Adrenal gland (tissue), 12 donors: ENCODE results near the gene TPCN1. TPM values are rescaled to one million over a fixed set of nuclear protein-coding genes. Genes with fewer than 3 reads are reported as not detected.

Source experiments
- DNase-seq, 7 donors: peaks; one replicate each; pipeline ENCODE4 v3.0.0-alpha.2; 2019 to 2020
- H3K27ac ChIP-seq, 5 donors: fragments of 200-600 bp; sonication (generic) in 4 of 5; 1 replicate in 3 of 5; 2 replicates in 2 of 5; pipeline versions ENCODE4 v1.5.1 to v1.8.0; 2016 to 2020; ENCODE audit warnings: mild to moderate bottlenecking in 1 of 5
- H3K27me3 ChIP-seq: fragments of 200-600 bp; 2 replicates; pipeline ENCODE4 v1.8.0; 2021
- H3K36me3 ChIP-seq, 2 donors: fragments of 200-600 bp; replicated peaks in 1 of 2; 1 replicate in 1 of 2; 2 replicates in 1 of 2; pipeline versions ENCODE4 v1.5.1 to v1.8.0; 2018 to 2022
- H3K4me1 ChIP-seq, 2 donors: fragments of 200-600 bp; replicated peaks in 1 of 2; 1 replicate in 1 of 2; 2 replicates in 1 of 2; pipeline versions ENCODE4 v1.5.1 to v1.8.0; 2018 to 2021
- H3K4me3 ChIP-seq, 4 donors: fragments of 200-600 bp; sonication (generic) in 3 of 4; one replicate each; pipeline ENCODE4 v1.5.1; 2016 to 2018
- H3K9me3 ChIP-seq, 3 donors: fragments of 200-600 bp; sonication (generic) in 1 of 3; replicated peaks in 1 of 3; 1 replicate in 2 of 3; 2 replicates in 1 of 3; pipeline versions ENCODE4 v1.5.1 to v1.8.0; 2016 to 2021
- CTCF ChIP-seq, 6 experiments: fragments of 450-650 bp in 4 of 6; fragments of 200-600 bp in 2 of 6; sonication (generic) in 1 of 6; IDR thresholded peaks; 1 replicate in 5 of 6; 2 replicates in 1 of 6; pipeline versions ENCODE4 v1.5.1 to v1.8.0; 2016 to 2021; ENCODE audit warnings: antibody characterized with exemption in 6 of 6, mild to moderate bottlenecking in 2 of 6, moderate library complexity in 1 of 6
- POLR2A ChIP-seq, 2 donors: fragments of 450-650 bp; IDR thresholded peaks; one replicate each; pipeline ENCODE4 v1.6.1; 2017; ENCODE audit warnings: antibody characterized with exemption in 2 of 2, mild to moderate bottlenecking in 2 of 2, moderate library complexity in 1 of 2
- WGBS, 4 donors: extraction: QIAGEN DNeasy Blood & Tissue Kit in 2 of 4; methylation state at CpG; one replicate each; pipeline versions ENCODE4 v1.1.5 to v1.1.7; 2013 to 2017; 5-methylcytosine and 5-hydroxymethylcytosine counted together
- intact Hi-C, 2 donors: fragments of 100-400 bp; cut with DNase I; formaldehyde crosslinking; loops; one replicate each; pipeline versions ENCODE4 v1.14.1 to v1.15.0; 2022 to 2023
- polyA plus RNA-seq, 3 donors: library from polyadenylated mRNA; stranded (reverse); fragments of 200-250 nt in 2 of 3; fragments of 350-450 nt in 1 of 3; fragmentation: Illumina TruSeq in 1 of 3; extraction: RNeasy Lipid Tissue Mini Kit (QIAGEN cat#74804) in 1 of 3; gene quantifications; one replicate each; pipeline ENCODE4 v1.2.3, GENCODE V29; 2013 to 2014
- total RNA-seq, 9 donors: library from RNA; depleted of rRNA in 4 of 9; stranded (reverse); fragments of >200 nt in 4 of 9; fragments of 120-200 nt in 1 of 9; fragmentation: NEBNext Ultra II Directional in 1 of 9; extraction: Animal tissue kit (Norgen Biotek cat#: 25700) in 1 of 9; gene quantifications; one replicate each; pipeline versions ENCODE4 v1.1.0 to v1.2.4, GENCODE V29; 2013 to 2023
- donor health status: healthy with polysubstance abuse.
- donor health status: Bipolar disorder and iron deficiency.
- donor health status: DM: yes; HTN: yes; CAD: no.
- donor health status: DM: no; HTN: no; CAD: no.
- donor health status: DM: no; HTN: no; CAD: no.
- donor health status: DM: yes; HTN: yes; CAD: no.

Gene TPCN1
- total and polyA plus RNA-seq, 12 donors: 21.2 to 198 (median 80.9) TPM

- H3K4me3 ChIP-seq: no peak overlapping the region
- peaks cover 17 to 23% of the 10 kb centered on the region in 2 donors for H3K4me1 ChIP-seq
- TF ChIP-seq CTCF (IDR thresholded peaks at IDR 0.05) (no peak), POLR2A (IDR thresholded peaks at IDR 0.05) (no peak)
- no peaks in the 10 kb centered on the region for H3K9me3 ChIP-seq
- H3K27me3 ChIP-seq: no peaks in the 10 kb centered on the region
- DNase-seq: no peak
- H3K36me3 ChIP-seq: no peaks in the 10 kb centered on the region
- intact Hi-C loops: loop anchor here in 1 of 2 donors (10.0 kb wide), 1 partner anchor 87 kb away; no protein-coding TSS in a partner anchor
- H3K27ac ChIP-seq: peak overlapping the region in 1 of 5 donors; percentile 82
- WGBS, 4 donors: 69 to 78% (median 76%) methylated on average over 6 of the region's 6 CpGs
Measured at GRCh38 chr12:113207613-113208040, 13.6 kb upstream of the TPCN1 start.

GRCh38 chr12:113208041-113208934 is 13.0 kb upstream of the TPCN1 start:
- H3K9me3 ChIP-seq: no peaks in the 10 kb centered on the region
- TF ChIP-seq CTCF (IDR thresholded peaks at IDR 0.05) (no peak), POLR2A (IDR thresholded peaks at IDR 0.05) (no peak)
- 57 to 63% (median 62%) methylated on average over 10 of the region's 10 CpGs for WGBS, 4 donors
- peak overlapping the region in 4 of 5 donors; percentile 14 to 82 (median 42) for H3K27ac ChIP-seq
- intact Hi-C loops: loop anchor here in 1 of 2 donors (10.0 kb wide), 1 partner anchor 87 kb away; no protein-coding TSS in a partner anchor
- peaks cover 17 to 23% of the 10 kb centered on the region in 2 donors for H3K4me1 ChIP-seq
- H3K27me3 ChIP-seq: no peaks in the 10 kb centered on the region
- DNase-seq: peak in 4 of 7 donors; percentile 59 to 80 (median 74)
- no peak overlapping the region for H3K4me3 ChIP-seq
- H3K36me3 ChIP-seq: no peaks in the 10 kb centered on the region

GRCh38 chr12:113211160-113211559 is 10.1 kb upstream of the TPCN1 start:
- no peaks in the 10 kb centered on the region for H3K36me3 ChIP-seq
- WGBS, 4 donors: 91 to 97% (median 94%) methylated on average over 6 of the region's 6 CpGs
- intact Hi-C loops: no loop called here
- H3K27ac ChIP-seq: no peak overlapping the region
- no peaks in the 10 kb centered on the region for H3K9me3 ChIP-seq
- H3K4me1 ChIP-seq: peaks cover 21 to 31% of the 10 kb centered on the region in 2 donors
- H3K27me3 ChIP-seq: no peaks in the 10 kb centered on the region
- no peak overlapping the region for H3K4me3 ChIP-seq
- DNase-seq: no peak
- TF ChIP-seq CTCF (IDR thresholded peaks at IDR 0.05) (no peak), POLR2A (IDR thresholded peaks at IDR 0.05) (no peak)

- Histone ChIP-seq H3K9me3 (no peaks in the 10 kb centered on the region), H3K4me1 (peaks cover 18 to 25% of the 10 kb centered on the region in 2 donors), H3K27me3 (no peaks in the 10 kb centered on the region), H3K27ac (peak overlapping the region; percentile 40 to 85 (median 74)), H3K4me3 (peak overlapping the region in 1 of 4 donors; percentile 9), H3K36me3 (no peaks in the 10 kb centered on the region)
- WGBS, 4 donors: 37 to 53% (median 45%) methylated on average over 5 of the region's 5 CpGs
- peak in 5 of 6 experiments; percentile 9 to 67 (median 57) for TF ChIP-seq CTCF (IDR thresholded peaks at IDR 0.05)
- peak in 1 of 2 donors; percentile 78 for TF ChIP-seq POLR2A (IDR thresholded peaks at IDR 0.05)
- peak; percentile 62 to 91 (median 87) for DNase-seq
- intact Hi-C loops: no loop called here
Measured at GRCh38 chr12:113214895-113215400, 6.3 kb upstream of the TPCN1 start.
